RWPE2 (cell line): ENCODE results near the gene FMNL3.
"Not testable (repeated sequence)": the region's sequence is repeated elsewhere in the genome, so short reads cannot be mapped to it uniquely, and the experiment has no call there.

Experiments
- ATAC-seq: fragments of 200-7000 bp; cut with Tn5 transposase; 3 replicates; pipeline ENCODE4 v1.9.1; 2021; ENCODE audit warnings: low read depth
- DNase-seq: peaks from one replicate; pipeline ENCODE4 v3.0.0-alpha.2; 2020; ENCODE audit warnings: low spot score
- H3K27ac ChIP-seq: fragments of 450-650 bp; 2 replicates; pipeline ENCODE4 v1.5.1; 2017; ENCODE audit warnings: mild to moderate bottlenecking; ENCODE audit not compliant: poor library complexity, severe bottlenecking
- H3K27me3 ChIP-seq: fragments of 250-450 bp; sonication (Bioruptor Pico); 2 replicates; pipeline ENCODE4 v1.5.1; 2021; ENCODE audit warnings: mild to moderate bottlenecking, moderate library complexity; ENCODE audit not compliant: insufficient read depth, poor library complexity, severe bottlenecking
- H3K36me3 ChIP-seq: fragments of 250-450 bp; sonication (Bioruptor Pico); 2 replicates; pipeline ENCODE4 v1.5.1; 2020; ENCODE audit warnings: low read depth, mild to moderate bottlenecking, moderate library complexity
- H3K4me1 ChIP-seq: fragments of 250-450 bp; sonication (Bioruptor Pico); 2 replicates; pipeline ENCODE4 v1.5.1; 2021; ENCODE audit warnings: mild to moderate bottlenecking, moderate library complexity; ENCODE audit not compliant: insufficient read depth, poor library complexity, severe bottlenecking
- H3K4me3 ChIP-seq: fragments of 250-450 bp; sonication (Bioruptor Pico); 2 replicates; pipeline ENCODE4 v1.5.1; 2021; ENCODE audit warnings: mild to moderate bottlenecking, moderate library complexity; ENCODE audit not compliant: severe bottlenecking
- H3K9me3 ChIP-seq: fragments of 250-450 bp; sonication (Bioruptor Pico); 2 replicates; pipeline ENCODE4 v1.5.1; 2021; ENCODE audit warnings: mild to moderate bottlenecking, moderate library complexity; ENCODE audit not compliant: severe bottlenecking
- CTCF ChIP-seq: fragments of 450-650 bp; IDR thresholded peaks from one replicate; pipeline ENCODE4 v1.5.1; 2017; ENCODE audit warnings: mild to moderate bottlenecking, moderate library complexity; ENCODE audit not compliant: poor library complexity, severe bottlenecking

Gene FMNL3

GRCh38 chr12:49619286-49619685 lies 87.9 kb downstream of the FMNL3 start:
- no peak overlapping the region for H3K4me3 ChIP-seq
- no peak for TF ChIP-seq CTCF
- ATAC-seq (no peak), DNase-seq (no peak)
- no peaks in the 10 kb centered on the region for H3K36me3 ChIP-seq
- H3K9me3 ChIP-seq = no peaks in the 10 kb centered on the region
- H3K4me1 ChIP-seq = peaks cover 10% of the 10 kb centered on the region
- no peak overlapping the region for H3K27ac ChIP-seq
- H3K27me3 ChIP-seq = no peaks in the 10 kb centered on the region

GRCh38 chr12:49618576-49618975 lies 88.6 kb downstream of the FMNL3 start:
- ATAC-seq (no peak), DNase-seq (no peak)
- Histone ChIP-seq H3K27ac (no peak overlapping the region), H3K4me1 (peaks cover 4% of the 10 kb centered on the region), H3K9me3 (no peaks in the 10 kb centered on the region), H3K36me3 (no peaks in the 10 kb centered on the region), H3K4me3 (no peak overlapping the region), H3K27me3 (no peaks in the 10 kb centered on the region)
- no peak for TF ChIP-seq CTCF

- ATAC-seq = no peak
- no peak for TF ChIP-seq CTCF
- Histone ChIP-seq H3K36me3 (no peaks in the 10 kb centered on the region), H3K27me3 (no peaks in the 10 kb centered on the region), H3K27ac (no peak overlapping the region), H3K9me3 (no peaks in the 10 kb centered on the region), H3K4me3 (no peak overlapping the region), H3K4me1 (peaks cover 3% of the 10 kb centered on the region)
- no peak for DNase-seq
These were observed 90.5 kb downstream of the FMNL3 start for GRCh38 chr12:49616533-49617219.

GRCh38 chr12:49615725-49616124 lies 91.5 kb downstream of the FMNL3 start:
- Histone ChIP-seq H3K27me3 (no peaks in the 10 kb centered on the region), H3K9me3 (peaks cover 2% of the 10 kb centered on the region), H3K4me3 (no peak overlapping the region), H3K27ac (no peak overlapping the region), H3K36me3 (no peaks in the 10 kb centered on the region), H3K4me1 (no peaks in the 10 kb centered on the region)
- ATAC-seq = no peak
- no peak for DNase-seq
- TF ChIP-seq CTCF = no peak

- H3K4me1 ChIP-seq = no peaks in the 10 kb centered on the region
- ATAC-seq (no peak), DNase-seq (no peak)
- H3K4me3 ChIP-seq = no peak overlapping the region
- H3K27ac ChIP-seq = no peak overlapping the region
- H3K9me3 ChIP-seq = peaks cover 2% of the 10 kb centered on the region
- H3K36me3 ChIP-seq = no peaks in the 10 kb centered on the region
- TF ChIP-seq CTCF = no peak
- no peaks in the 10 kb centered on the region for H3K27me3 ChIP-seq
These were observed 95.0 kb downstream of the FMNL3 start for GRCh38 chr12:49612210-49612609.

GRCh38 chr12:49610785-49611184 lies 96.4 kb downstream of the FMNL3 start:
- not testable (repeated sequence) for H3K4me1 ChIP-seq, H3K27me3 ChIP-seq, H3K4me3 ChIP-seq, H3K9me3 ChIP-seq, DNase-seq, H3K36me3 ChIP-seq, ATAC-seq, H3K27ac ChIP-seq
